GM08714 (cell line): ENCODE data around the gene POLK.

Source experiments
- H3K4me3 ChIP-seq: fragments of 200-500 bp; sonication (Bioruptor generic); 2 replicates; pipeline ENCODE4 v1.5.1; 2014; ENCODE audit warnings: mild to moderate bottlenecking, low read length, inconsistent platforms
- ZNF274 ChIP-seq: IDR thresholded peaks from 2 replicates; pipeline ENCODE4 v1.6.1; 2012; ENCODE audit warnings: mild to moderate bottlenecking, low read depth, low read length

The POLK gene

GRCh38 chr5:75620184-75620959 lies 108.7 kb downstream of the POLK start:
- TF ChIP-seq ZNF274, result no peak
- no peak overlapping the region for H3K4me3 ChIP-seq

GRCh38 chr5:75622564-75622963 lies 110.9 kb downstream of the POLK start:
- no peak overlapping the region for H3K4me3 ChIP-seq
- no peak for TF ChIP-seq ZNF274

- H3K4me3 ChIP-seq, result no peak overlapping the region
- TF ChIP-seq ZNF274, result no peak
These were observed 112.2 kb downstream of the POLK start for GRCh38 chr5:75623846-75624245.

- H3K4me3 ChIP-seq, result no peak overlapping the region
- no peak for TF ChIP-seq ZNF274
These were observed 115.3 kb downstream of the POLK start for GRCh38 chr5:75626959-75627358.

GRCh38 chr5:75627801-75628200 lies 116.1 kb downstream of the POLK start:
- no peak overlapping the region for H3K4me3 ChIP-seq
- no peak for TF ChIP-seq ZNF274

GRCh38 chr5:75630875-75631274 lies 119.2 kb downstream of the POLK start:
- H3K4me3 ChIP-seq, result no peak overlapping the region
- TF ChIP-seq ZNF274, result no peak

GRCh38 chr5:75632321-75632720 lies 120.6 kb downstream of the POLK start:
- TF ChIP-seq ZNF274, result no peak
- H3K4me3 ChIP-seq, result no peak overlapping the region

- H3K4me3 ChIP-seq, result no peak overlapping the region
- no peak for TF ChIP-seq ZNF274
These were observed 126.3 kb downstream of the POLK start for GRCh38 chr5:75637949-75638348.

- TF ChIP-seq ZNF274, result no peak
These were observed 128.0 kb downstream of the POLK start for GRCh38 chr5:75639535-75640311.

GRCh38 chr5:75640395-75640794 lies 128.7 kb downstream of the POLK start:
- TF ChIP-seq ZNF274, result no peak
- no peak overlapping the region for H3K4me3 ChIP-seq

More at GRCh38 chr5:75639535-75640311, 128.0 kb downstream of the POLK start:
- no peak overlapping the region for H3K4me3 ChIP-seq

GRCh38 chr5:75640826-75641225 lies 129.1 kb downstream of the POLK start:
- no peak for TF ChIP-seq ZNF274
- H3K4me3 ChIP-seq, result no peak overlapping the region

GRCh38 chr5:75648712-75649111 lies 137.0 kb downstream of the POLK start:
- H3K4me3 ChIP-seq, result no peak overlapping the region
- no peak for TF ChIP-seq ZNF274
